A549 (cell line): ENCODE measurements around the gene NNT. TPM values are rescaled to one million over a fixed set of nuclear protein-coding genes. Genes with fewer than 3 reads are reported as not detected.

Source experiments
- ATAC-seq, 2 experiments: fragments of 200-7000 bp in 1 of 2; fragments of >200 bp in 1 of 2; cut with Nextera tagmentation in 1 of 2; cut with Tn5 transposase in 1 of 2; 3 replicates each; pipeline versions ENCODE4 v1.8.0 to v1.9.1; 2018 to 2020; ENCODE audit warnings: mild to moderate bottlenecking in 1 of 2, moderate library complexity in 1 of 2
- CTCF ChIA-PET: fragments of 300-600 bp; sonication (Branson Sonifier 250); formaldehyde crosslinking; extraction: SDS; loops from one replicate; lab custom pipeline; 2021; ENCODE audit warnings: antibody characterized with exemption, inconsistent platforms; lab: Yijun Ruan, JAX
- POLR2A ChIA-PET: fragments of 350-600 bp; formaldehyde crosslinking; extraction: SDS; loops from one replicate; lab custom pipeline; 2021; ENCODE audit warnings: antibody characterized with exemption, inconsistent platforms; lab: Yijun Ruan, JAX
- DNase-seq, 2 experiments: peaks; one replicate each; pipeline versions ENCODE4 v3.0.0 to v3.0.0-alpha.2; 2011 to 2016; ENCODE audit warnings: low read depth in 1 of 2, low spot score in 1 of 2
- FAIRE-seq: peaks from 2 replicates; lab custom pipeline; 2011; peaks lifted over from hg19 to GRCh38; lab: Jason Lieb, UNC
- H3K27ac ChIP-seq, 2 experiments: fragments of >200 bp; sonication (Bioruptor Twin); formaldehyde crosslinking; 3 replicates each; pipeline ENCODE4 v1.5.1; 2016 to 2017
- H3K4me1 ChIP-seq: fragments of >200 bp; sonication (Bioruptor Twin); formaldehyde crosslinking; 3 replicates; pipeline ENCODE4 v1.6.1; 2016
- H3K4me2 ChIP-seq: fragments of >200 bp; sonication (Bioruptor Twin); formaldehyde crosslinking; 3 replicates; pipeline ENCODE4 v1.6.1; 2016
- H3K4me3 ChIP-seq: fragments of >200 bp; sonication (Bioruptor Twin); formaldehyde crosslinking; 3 replicates; pipeline ENCODE4 v1.5.1; 2016
- H3K9me3 ChIP-seq: fragments of >200 bp; sonication (Bioruptor Twin); formaldehyde crosslinking; 3 replicates; pipeline ENCODE4 v1.6.1; 2016
- CBX2 ChIP-seq: fragments of 200-600 bp; sonication (generic); IDR thresholded peaks from 2 replicates; pipeline ENCODE4 v1.6.1; 2016; ENCODE audit warnings: low read depth, mild to moderate bottlenecking, borderline replicate concordance
- CBX8 ChIP-seq: fragments of 200-600 bp; sonication (generic); IDR thresholded peaks from 2 replicates; pipeline ENCODE4 v1.6.1; 2016
- CHD4 ChIP-seq: fragments of 200-600 bp; sonication (generic); IDR thresholded peaks from 2 replicates; pipeline ENCODE4 v1.6.1; 2016; ENCODE audit warnings: antibody characterized with exemption, mild to moderate bottlenecking, borderline replicate concordance
- EHMT2 ChIP-seq: fragments of 200-600 bp; sonication (generic); IDR thresholded peaks from 2 replicates; pipeline ENCODE4 v1.6.1; 2016; ENCODE audit warnings: antibody characterized with exemption, low read depth, mild to moderate bottlenecking, moderate library complexity
- FOSL2 ChIP-seq, 2 experiments: fragments of 450-650 bp in 1 of 2; fragments of >200 bp in 1 of 2; sonication (Bioruptor Twin) in 1 of 2; formaldehyde crosslinking; IDR thresholded peaks; 2 replicates each; pipeline versions ENCODE4 v1.5.0 to v1.6.1; 2016 to 2020; ENCODE audit warnings: mild to moderate bottlenecking in 1 of 2, moderate library complexity in 1 of 2
- HOXA7 ChIP-seq: fragments of 250-450 bp; sonication (Bioruptor Pico); IDR thresholded peaks from 2 replicates; pipeline ENCODE4 v1.5.0; 2020; ENCODE audit warnings: mild to moderate bottlenecking, moderate library complexity
- HOXB5 ChIP-seq: fragments of 250-450 bp; sonication (Bioruptor Pico); IDR thresholded peaks from 2 replicates; pipeline ENCODE4 v1.5.0; 2020; ENCODE audit warnings: mild to moderate bottlenecking, moderate library complexity
- KDM1A ChIP-seq: fragments of 200-600 bp; sonication (generic); IDR thresholded peaks from 2 replicates; pipeline ENCODE4 v1.6.1; 2016; ENCODE audit warnings: low read depth, mild to moderate bottlenecking
- KDM5A ChIP-seq: fragments of 200-600 bp; sonication (generic); IDR thresholded peaks from 2 replicates; pipeline ENCODE4 v1.6.1; 2016; ENCODE audit warnings: antibody characterized with exemption, mild to moderate bottlenecking
- MAFK ChIP-seq: fragments of 450-650 bp; IDR thresholded peaks from 2 replicates; pipeline ENCODE4 v1.6.1; 2014; ENCODE audit not compliant: partially characterized antibody
- MYC ChIP-seq: IDR thresholded peaks from 2 replicates; pipeline ENCODE4 v1.6.1; 2012; ENCODE audit warnings: mild to moderate bottlenecking, inconsistent platforms, low read length, improper control_type of control experiment, borderline replicate concordance
- NR3C1 ChIP-seq: fragments of >200 bp; sonication (Bioruptor Twin); formaldehyde crosslinking; IDR thresholded peaks from 3 replicates; pipeline ENCODE4 v1.6.1; 2017
- RARB ChIP-seq: fragments of 250-450 bp; sonication (Bioruptor Pico); IDR thresholded peaks from 2 replicates; pipeline ENCODE4 v1.8.0; 2021; ENCODE audit warnings: mild to moderate bottlenecking, moderate library complexity
- RCOR1 ChIP-seq: fragments of 150-350 bp; IDR thresholded peaks from 2 replicates; pipeline ENCODE4 v1.6.1; 2014; ENCODE audit warnings: antibody characterized with exemption, low read length, low read depth
- RFX5 ChIP-seq: fragments of 450-650 bp; IDR thresholded peaks from 2 replicates; pipeline ENCODE4 v1.7.1; 2014; ENCODE audit warnings: antibody characterized with exemption, mild to moderate bottlenecking, moderate library complexity
- ZNF302 ChIP-seq: fragments of 250-450 bp; sonication (Bioruptor Pico); IDR thresholded peaks from 2 replicates; pipeline ENCODE4 v1.9.0; 2021; ENCODE audit warnings: inconsistent platforms, mild to moderate bottlenecking, moderate library complexity
- WGBS: methylation state at CpG from one replicate; pipeline ENCODE4 v1.1.6; 2017; ENCODE audit errors: missing lambda C conversion rate; 5-methylcytosine and 5-hydroxymethylcytosine counted together
- polyA plus RNA-seq, 4 experiments: library from polyadenylated mRNA; depleted of rRNA in 3 of 4; stranded (reverse); fragments of >200 nt; fragmentation: RNase III in 1 of 4; extraction: RNeasy Plus Mini Kit Qiagen cat#74134 plus additional on column Dnase treatment in 1 of 4; gene quantifications; 2 replicates in 3 of 4; 3 replicates in 1 of 4; pipeline ENCODE4 v1.2.3, GENCODE V29; 2011 to 2017
- TF ChIP-seq, protein P1 (sequence below): fragments of >200 bp; sonication (Bioruptor Twin); formaldehyde crosslinking; IDR thresholded peaks from 3 replicates; pipeline ENCODE4 v1.5.1; 2016
- TF ChIP-seq, protein P2 (sequence below): fragments of 150-350 bp; IDR thresholded peaks from 2 replicates; pipeline ENCODE4 v1.6.1; 2014; ENCODE audit warnings: low read depth, mild to moderate bottlenecking, low read length
- TF ChIP-seq, protein P3 (sequence below): fragments of 250-450 bp; sonication (Bioruptor Pico); IDR thresholded peaks from 2 replicates; pipeline ENCODE4 v1.5.0; 2021; ENCODE audit warnings: mild to moderate bottlenecking, moderate library complexity, borderline replicate concordance
- TF ChIP-seq, protein P4 (sequence below): IDR thresholded peaks from 2 replicates; pipeline ENCODE4 v1.6.1; 2012; ENCODE audit warnings: low read depth, borderline replicate concordance

NNT gene
- polyA plus RNA-seq, 2 of the 4 experiments (the other 2 are of a cell fraction), result 15.2 to 35.5 TPM

DNA sequence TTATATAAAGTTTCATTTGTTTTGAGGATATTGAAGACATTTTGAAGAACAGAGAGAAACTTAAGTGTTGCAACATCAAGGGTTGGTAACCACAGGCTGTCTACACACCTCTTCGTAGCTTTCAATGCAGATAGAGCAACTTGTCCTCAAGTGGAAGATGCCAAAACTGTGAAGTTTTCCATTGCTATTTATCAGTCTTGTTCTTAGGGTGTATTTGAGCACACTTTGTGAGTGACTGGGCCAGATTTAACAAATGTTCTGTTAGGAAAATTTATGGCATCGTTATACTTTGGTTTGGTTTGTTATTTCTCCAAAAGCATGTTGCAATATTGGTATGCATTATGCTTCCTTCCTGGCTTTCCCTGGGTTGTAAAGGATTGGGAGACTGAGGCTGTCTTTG lies 31.6 kb downstream of the NNT start:
- Histone ChIP-seq H3K27ac (no peak overlapping the region), H3K4me2 (no peak overlapping the region), H3K9me3 (no peaks in the 10 kb centered on the region), H3K4me3 (no peak overlapping the region), H3K4me1 (no peaks in the 10 kb centered on the region)
- CTCF ChIA-PET, result no interaction called here
- POLR2A ChIA-PET, result no interaction called here
- ATAC-seq, result no peak
- FAIRE-seq, result no peak
- no peak for TF ChIP-seq CBX2
- TF ChIP-seq, protein P1, sequence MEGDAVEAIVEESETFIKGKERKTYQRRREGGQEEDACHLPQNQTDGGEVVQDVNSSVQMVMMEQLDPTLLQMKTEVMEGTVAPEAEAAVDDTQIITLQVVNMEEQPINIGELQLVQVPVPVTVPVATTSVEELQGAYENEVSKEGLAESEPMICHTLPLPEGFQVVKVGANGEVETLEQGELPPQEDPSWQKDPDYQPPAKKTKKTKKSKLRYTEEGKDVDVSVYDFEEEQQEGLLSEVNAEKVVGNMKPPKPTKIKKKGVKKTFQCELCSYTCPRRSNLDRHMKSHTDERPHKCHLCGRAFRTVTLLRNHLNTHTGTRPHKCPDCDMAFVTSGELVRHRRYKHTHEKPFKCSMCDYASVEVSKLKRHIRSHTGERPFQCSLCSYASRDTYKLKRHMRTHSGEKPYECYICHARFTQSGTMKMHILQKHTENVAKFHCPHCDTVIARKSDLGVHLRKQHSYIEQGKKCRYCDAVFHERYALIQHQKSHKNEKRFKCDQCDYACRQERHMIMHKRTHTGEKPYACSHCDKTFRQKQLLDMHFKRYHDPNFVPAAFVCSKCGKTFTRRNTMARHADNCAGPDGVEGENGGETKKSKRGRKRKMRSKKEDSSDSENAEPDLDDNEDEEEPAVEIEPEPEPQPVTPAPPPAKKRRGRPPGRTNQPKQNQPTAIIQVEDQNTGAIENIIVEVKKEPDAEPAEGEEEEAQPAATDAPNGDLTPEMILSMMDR, result no peak
- WGBS, result 93% methylated on average over 2 of the region's 2 CpGs
- DNase-seq, result no peak

DNA sequence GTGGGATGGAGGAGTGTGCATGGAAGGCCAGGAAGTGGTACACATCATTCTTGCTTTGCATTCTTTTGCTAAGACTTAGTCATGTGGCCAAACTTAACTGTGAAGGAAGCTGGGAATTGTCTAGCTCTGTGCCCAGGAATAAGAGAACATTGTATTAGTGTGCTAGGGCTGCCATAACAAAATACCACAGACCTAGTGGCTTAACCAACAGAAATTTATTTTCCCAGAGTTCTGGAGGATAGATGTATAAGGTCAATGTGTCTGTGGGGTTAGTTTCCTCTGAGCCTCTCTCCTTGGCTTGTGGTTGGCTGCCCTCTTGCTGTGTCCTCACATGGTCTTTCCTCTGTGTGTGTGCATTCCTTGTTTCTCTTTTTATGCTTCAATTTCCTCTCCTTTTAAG lies 32.4 kb downstream of the NNT start:
- no peak for ATAC-seq
- Histone ChIP-seq H3K4me2 (no peak overlapping the region), H3K27ac (no peak overlapping the region), H3K4me3 (no peak overlapping the region), H3K4me1 (no peaks in the 10 kb centered on the region), H3K9me3 (no peaks in the 10 kb centered on the region)
- ChIA-PET CTCF (no interaction called here), POLR2A (no interaction called here)
- DNase-seq, result no peak
- no peak for FAIRE-seq
- TF ChIP-seq, protein P2, sequence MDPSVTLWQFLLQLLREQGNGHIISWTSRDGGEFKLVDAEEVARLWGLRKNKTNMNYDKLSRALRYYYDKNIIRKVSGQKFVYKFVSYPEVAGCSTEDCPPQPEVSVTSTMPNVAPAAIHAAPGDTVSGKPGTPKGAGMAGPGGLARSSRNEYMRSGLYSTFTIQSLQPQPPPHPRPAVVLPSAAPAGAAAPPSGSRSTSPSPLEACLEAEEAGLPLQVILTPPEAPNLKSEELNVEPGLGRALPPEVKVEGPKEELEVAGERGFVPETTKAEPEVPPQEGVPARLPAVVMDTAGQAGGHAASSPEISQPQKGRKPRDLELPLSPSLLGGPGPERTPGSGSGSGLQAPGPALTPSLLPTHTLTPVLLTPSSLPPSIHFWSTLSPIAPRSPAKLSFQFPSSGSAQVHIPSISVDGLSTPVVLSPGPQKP, result no peak
- TF ChIP-seq KDM5A (no peak), CHD4 (no peak), MAFK (no peak), HOXA7 (CRISPR knock-in tag) (no peak)

DNA sequence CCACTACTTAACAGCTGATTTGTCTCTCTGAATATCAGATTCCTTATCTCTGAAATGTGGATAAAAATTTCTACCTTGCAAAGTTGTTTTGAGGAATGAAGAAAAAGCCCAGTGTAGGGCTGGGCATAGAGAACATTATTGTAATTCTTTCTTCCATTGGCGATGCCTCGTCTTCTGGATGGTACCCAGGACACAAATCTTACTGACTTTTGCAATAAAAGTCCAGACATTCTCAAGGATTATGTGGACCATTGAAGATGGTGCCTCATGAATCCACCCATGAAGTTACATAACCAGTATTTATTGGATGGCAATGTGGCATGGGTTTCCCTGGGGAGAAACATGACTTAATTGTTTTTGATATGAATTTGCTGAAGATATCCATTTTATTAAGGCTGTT lies 33.1 kb downstream of the NNT start:
- CTCF ChIA-PET, result no interaction called here
- no peak for FAIRE-seq
- POLR2A ChIA-PET, result no interaction called here

DNA sequence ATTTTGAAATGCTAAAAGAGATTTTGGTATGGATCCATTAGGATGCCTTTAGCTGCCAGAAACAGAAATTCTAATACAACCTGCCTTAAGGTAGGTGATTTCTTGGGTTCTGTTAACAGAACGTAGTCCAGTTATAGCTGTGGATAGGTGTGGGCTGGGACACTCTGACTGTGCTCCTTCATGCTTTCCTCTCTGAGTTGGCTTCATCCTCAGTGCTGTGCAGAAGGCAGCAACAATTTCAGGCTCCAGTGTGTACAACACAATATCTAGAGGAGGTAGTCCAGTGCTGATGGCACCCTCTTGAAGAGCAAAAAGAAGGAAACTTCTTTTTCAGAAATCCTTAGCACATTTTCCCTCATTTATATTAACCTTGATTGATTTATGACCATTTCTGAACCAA lies 34.4 kb downstream of the NNT start:
- Histone ChIP-seq H3K4me2 (no peak overlapping the region), H3K27ac (no peak overlapping the region), H3K9me3 (no peaks in the 10 kb centered on the region), H3K4me1 (no peaks in the 10 kb centered on the region)
- no peak for ATAC-seq
- ChIA-PET CTCF (no interaction called here), POLR2A (no interaction called here)
- TF ChIP-seq EHMT2 (no peak), HOXA7 (CRISPR knock-in tag) (no peak), KDM1A (no peak), ZNF302 (CRISPR knock-in tag) (no peak), FOSL2 (IDR thresholded peaks at IDR 0.05) (no peak), FOSL2 (CRISPR knock-in tag; IDR thresholded peaks at IDR 0.05) (no peak), RARB (CRISPR knock-in tag) (no peak), MYC (no peak), NR3C1 (no peak), RFX5 (no peak), RCOR1 (no peak), HOXB5 (CRISPR knock-in tag) (no peak)
- TF ChIP-seq, protein P3, sequence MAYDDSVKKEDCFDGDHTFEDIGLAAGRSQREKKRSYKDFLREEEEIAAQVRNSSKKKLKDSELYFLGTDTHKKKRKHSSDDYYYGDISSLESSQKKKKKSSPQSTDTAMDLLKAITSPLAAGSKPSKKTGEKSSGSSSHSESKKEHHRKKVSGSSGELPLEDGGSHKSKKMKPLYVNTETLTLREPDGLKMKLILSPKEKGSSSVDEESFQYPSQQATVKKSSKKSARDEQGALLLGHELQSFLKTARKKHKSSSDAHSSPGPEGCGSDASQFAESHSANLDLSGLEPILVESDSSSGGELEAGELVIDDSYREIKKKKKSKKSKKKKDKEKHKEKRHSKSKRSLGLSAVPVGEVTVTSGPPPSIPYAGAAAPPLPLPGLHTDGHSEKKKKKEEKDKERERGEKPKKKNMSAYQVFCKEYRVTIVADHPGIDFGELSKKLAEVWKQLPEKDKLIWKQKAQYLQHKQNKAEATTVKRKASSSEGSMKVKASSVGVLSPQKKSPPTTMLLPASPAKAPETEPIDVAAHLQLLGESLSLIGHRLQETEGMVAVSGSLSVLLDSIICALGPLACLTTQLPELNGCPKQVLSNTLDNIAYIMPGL, result no peak
- TF ChIP-seq, protein P4, sequence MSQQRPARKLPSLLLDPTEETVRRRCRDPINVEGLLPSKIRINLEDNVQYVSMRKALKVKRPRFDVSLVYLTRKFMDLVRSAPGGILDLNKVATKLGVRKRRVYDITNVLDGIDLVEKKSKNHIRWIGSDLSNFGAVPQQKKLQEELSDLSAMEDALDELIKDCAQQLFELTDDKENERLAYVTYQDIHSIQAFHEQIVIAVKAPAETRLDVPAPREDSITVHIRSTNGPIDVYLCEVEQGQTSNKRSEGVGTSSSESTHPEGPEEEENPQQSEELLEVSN, result no peak
- TF ChIP-seq, protein P1, result no peak
- TF ChIP-seq, all 56 proteins: peak for 0
- FAIRE-seq (no peak), DNase-seq (no peak)
- no peak overlapping the region for H3K4me3 ChIP-seq
- 75% methylated on average over 1 of the region's 1 CpG for WGBS

More for the DNA sequence above, 33.1 kb downstream of the NNT start:
- H3K4me2 ChIP-seq, result no peak overlapping the region
- TF ChIP-seq CBX8, result no peak
- DNase-seq, result no peak
- ATAC-seq, result no peak
- H3K27ac ChIP-seq, result no peak overlapping the region
- 91% methylated on average over 2 of the region's 2 CpGs for WGBS
- H3K4me3 ChIP-seq, result no peak overlapping the region
- H3K4me1 ChIP-seq, result no peaks in the 10 kb centered on the region
- no peaks in the 10 kb centered on the region for H3K9me3 ChIP-seq
